Mesodermal cell (in vitro differentiated cells): ENCODE measurements around the gene CWF19L1.

Experiments
- H3K27ac ChIP-seq: 2 replicates; pipeline ENCODE4 v1.7.0; 2013; ENCODE audit warnings: mild to moderate bottlenecking, low read depth, low read length, moderate library complexity; ENCODE audit not compliant: severe bottlenecking
- H3K36me3 ChIP-seq: 2 replicates; pipeline ENCODE4 v1.7.1; 2013; ENCODE audit warnings: mild to moderate bottlenecking, low read length, moderate library complexity; ENCODE audit not compliant: control insufficient read depth, insufficient read depth
- H3K4me1 ChIP-seq: one replicate; pipeline ENCODE4 v1.7.1; 2013; ENCODE audit warnings: mild to moderate bottlenecking, low read length; ENCODE audit not compliant: insufficient read depth, control insufficient read depth, poor library complexity, severe bottlenecking
- H3K4me3 ChIP-seq: 2 replicates; pipeline ENCODE4 v1.7.0; 2013; ENCODE audit warnings: low read length, control low read depth, mild to moderate bottlenecking; ENCODE audit not compliant: insufficient read depth, poor library complexity, severe bottlenecking; ENCODE audit errors: extremely low read depth
- H3K9me3 ChIP-seq: 2 replicates; pipeline ENCODE4 v1.7.1; 2013; ENCODE audit warnings: mild to moderate bottlenecking, low read length, moderate library complexity; ENCODE audit not compliant: control insufficient read depth
- WGBS, 2 experiments: methylation state at CpG; one replicate each; pipeline ENCODE4 v1.1.5; 2013; ENCODE audit warnings: missing lambda C conversion rate in 2 of 2; ENCODE audit not compliant: insufficient coverage in 2 of 2; 5-methylcytosine and 5-hydroxymethylcytosine counted together

The CWF19L1 gene

DNA sequence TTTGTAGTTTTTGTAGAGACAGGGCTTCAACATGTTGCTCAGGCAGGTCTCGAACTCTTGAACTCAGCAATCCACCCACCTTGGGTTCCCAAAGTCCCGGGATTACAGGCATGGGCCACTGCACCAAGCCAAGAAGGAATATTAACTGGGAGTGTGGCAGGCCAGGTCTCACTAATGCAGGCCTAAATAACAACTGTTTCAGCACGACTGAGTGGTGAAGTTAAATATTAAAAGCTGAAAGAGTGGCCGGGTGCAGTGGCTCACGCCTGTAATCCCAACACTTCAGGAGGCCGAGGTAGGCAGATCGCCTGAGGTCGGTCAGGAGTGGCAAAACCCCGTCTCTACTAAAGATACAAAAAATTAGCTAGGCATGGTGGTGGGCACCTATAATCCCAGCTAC lies 59.2 kb downstream of the CWF19L1 start:
- Histone ChIP-seq H3K4me3 (no peak overlapping the region), H3K9me3 (no peaks in the 10 kb centered on the region), H3K36me3 (peaks cover 60% of the 10 kb centered on the region), H3K27ac (no peak overlapping the region), H3K4me1 (no peaks in the 10 kb centered on the region)
- WGBS, 2 experiments = 96% methylated on average over 8 to 9 of the region's 9 CpGs

DNA sequence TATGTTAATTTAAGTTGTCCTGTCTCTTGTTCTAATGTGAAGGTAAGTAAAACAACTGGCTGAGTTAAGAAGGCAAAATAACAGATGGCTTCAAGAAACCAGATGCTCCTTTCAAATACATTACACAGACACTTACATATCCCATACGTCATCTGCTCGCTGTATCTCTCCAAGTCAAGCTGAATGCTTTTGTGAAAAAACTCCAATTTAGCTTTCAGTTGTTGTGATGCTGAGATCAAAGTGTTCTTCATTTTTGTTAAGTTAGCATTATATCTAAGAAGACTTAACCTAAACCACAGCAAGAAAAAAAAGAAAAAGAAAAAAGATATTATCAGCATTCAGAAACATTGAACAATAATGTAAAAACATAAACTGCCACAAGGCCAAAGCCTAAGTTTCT lies 63.1 kb downstream of the CWF19L1 start:
- H3K36me3 ChIP-seq = peaks cover 60% of the 10 kb centered on the region

GRCh38 chr10:100201549-100201948 lies 65.9 kb downstream of the CWF19L1 start:
- Histone ChIP-seq H3K4me1 (no peaks in the 10 kb centered on the region), H3K4me3 (no peak overlapping the region), H3K36me3 (peaks cover 69% of the 10 kb centered on the region), H3K9me3 (no peaks in the 10 kb centered on the region), H3K27ac (no peak overlapping the region)
- 94 to 100% methylated on average over 1 to 2 of the region's 2 CpGs for WGBS, 2 experiments

More for the DNA sequence above, 63.1 kb downstream of the CWF19L1 start:
- Histone ChIP-seq H3K9me3 (no peaks in the 10 kb centered on the region), H3K4me3 (no peak overlapping the region), H3K4me1 (no peaks in the 10 kb centered on the region), H3K27ac (no peak overlapping the region)
- WGBS, 2 experiments = no CpG with 5 or more reads among the region's 2 CpGs

GRCh38 chr10:100194711-100195110 lies 72.7 kb downstream of the CWF19L1 start:
- Histone ChIP-seq H3K9me3 (no peaks in the 10 kb centered on the region), H3K4me1 (no peaks in the 10 kb centered on the region), H3K36me3 (peaks cover 80% of the 10 kb centered on the region), H3K4me3 (no peak overlapping the region), H3K27ac (no peak overlapping the region)
- 88 to 100% methylated on average over 1 of the region's 1 CpG for WGBS, 2 experiments

DNA sequence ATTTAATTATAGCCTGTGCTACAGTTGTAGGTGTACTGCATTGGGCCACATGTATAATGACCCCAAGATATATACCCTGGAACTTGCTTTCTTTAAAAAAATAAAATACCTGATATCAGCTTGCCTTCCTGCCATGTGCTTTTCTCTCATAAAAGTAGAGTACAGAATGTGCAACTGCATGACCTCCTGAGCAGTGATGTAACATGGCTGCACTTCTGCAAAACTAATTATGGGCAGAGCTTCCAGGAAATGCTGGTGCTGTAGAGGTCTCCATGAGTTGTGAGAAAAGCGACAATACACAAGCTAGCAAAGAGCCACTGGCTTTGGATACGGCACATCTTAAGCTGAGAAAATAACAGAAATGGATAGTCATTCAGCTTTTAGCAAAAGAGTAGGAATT lies 75.1 kb downstream of the CWF19L1 start:
- no peaks in the 10 kb centered on the region for H3K4me1 ChIP-seq
- no peaks in the 10 kb centered on the region for H3K9me3 ChIP-seq
- 88 to 100% methylated on average over 1 of the region's 2 CpGs for WGBS, 2 experiments
- peaks cover 73% of the 10 kb centered on the region for H3K36me3 ChIP-seq
- no peak overlapping the region for H3K4me3 ChIP-seq
- no peak overlapping the region for H3K27ac ChIP-seq

GRCh38 chr10:100186253-100187212 lies 80.9 kb downstream of the CWF19L1 start:
- Histone ChIP-seq H3K9me3 (no peaks in the 10 kb centered on the region), H3K4me3 (peak overlapping the region; percentile 84), H3K4me1 (no peaks in the 10 kb centered on the region), H3K36me3 (peaks cover 54% of the 10 kb centered on the region), H3K27ac (peak overlapping the region; percentile 68)
- 47 to 53% methylated on average over 18 to 26 of the region's 28 CpGs for WGBS, 2 experiments

DNA sequence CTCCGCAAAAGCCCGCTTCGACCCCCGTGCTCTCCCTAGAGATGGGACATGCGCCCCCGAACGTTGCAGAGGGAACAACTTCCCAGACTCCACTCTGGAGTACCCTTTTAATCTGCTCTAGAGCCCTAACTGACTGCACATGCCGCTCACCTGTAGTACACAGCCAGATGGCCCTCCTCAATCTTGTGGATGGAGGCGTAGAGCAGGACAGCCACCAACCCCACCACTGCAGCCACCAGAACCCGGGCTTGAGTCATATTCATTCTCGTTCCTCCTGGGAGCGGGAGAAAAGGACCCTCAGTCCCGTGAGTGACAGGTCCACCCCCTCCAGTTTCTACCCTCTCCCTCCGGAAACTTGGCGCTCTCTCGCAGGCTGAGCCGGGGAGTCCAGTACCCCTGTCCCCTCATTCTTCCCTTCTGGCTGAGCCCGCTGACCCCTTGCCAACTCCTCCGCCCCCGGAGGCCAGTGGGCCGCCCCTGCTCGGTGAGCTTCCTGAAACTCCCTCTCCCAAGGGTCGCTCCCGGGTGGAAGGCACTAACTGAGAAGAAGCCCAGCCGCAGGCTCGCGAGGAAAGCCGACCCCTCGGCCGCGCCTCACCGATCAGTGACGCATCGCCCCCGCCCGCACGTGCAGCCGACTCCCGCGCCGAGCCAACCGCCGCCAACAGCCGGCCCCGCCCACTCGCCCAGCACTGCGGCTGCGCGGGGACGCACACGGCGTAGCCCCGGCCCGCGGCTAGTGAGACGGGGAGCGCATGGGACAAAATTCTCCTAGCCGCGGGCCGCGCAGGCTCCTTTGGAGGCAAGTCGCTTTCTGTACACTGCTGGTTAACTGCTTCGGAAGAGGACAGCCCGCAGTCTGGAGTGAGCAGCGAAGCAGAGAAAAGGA lies 81.8 kb downstream of the CWF19L1 start, which contains the start of gene ERLIN1:
Gene ERLIN1 (minus strand): TSS at position 666 of the 889 bp plus-strand sequence. CDS start 403 bp downstream, at position 263.
- no peaks in the 10 kb centered on the region for H3K9me3 ChIP-seq
- 0 to 1% methylated on average over 55 to 59 of the region's 65 CpGs for WGBS, 2 experiments
- no peaks in the 10 kb centered on the region for H3K4me1 ChIP-seq
- peak within 1 kb of the TSS; percentile 84 for H3K4me3 ChIP-seq
- H3K27ac ChIP-seq = peak within 1 kb of the TSS; percentile 90
- H3K36me3 ChIP-seq = peaks cover 44% of the 10 kb centered on the region

DNA sequence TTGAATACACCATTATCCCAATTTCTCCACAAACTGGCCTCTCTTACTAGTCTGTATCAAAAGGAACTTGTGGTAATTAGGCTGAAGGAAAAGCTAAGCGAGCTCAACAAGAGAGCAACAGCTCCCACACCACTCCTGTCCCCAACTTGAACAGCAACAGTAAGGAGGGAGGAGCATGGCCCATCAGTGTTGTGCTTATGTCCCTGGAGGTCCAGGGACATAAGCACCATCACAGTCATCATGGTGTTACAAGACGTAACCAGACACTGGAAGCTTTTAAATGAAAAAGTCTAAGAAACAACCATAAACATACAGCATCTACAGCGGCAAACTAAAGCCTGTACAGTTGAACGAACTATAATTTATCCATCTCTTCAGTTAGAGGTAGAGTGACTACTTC lies 82.6 kb downstream of the CWF19L1 start:
- Histone ChIP-seq H3K9me3 (no peaks in the 10 kb centered on the region), H3K4me1 (no peaks in the 10 kb centered on the region), H3K36me3 (peaks cover 40% of the 10 kb centered on the region), H3K27ac (no peak overlapping the region), H3K4me3 (peak overlapping the region; percentile 84)
- no CpG with 5 or more reads among the region's 4 CpGs for WGBS, 2 experiments

DNA sequence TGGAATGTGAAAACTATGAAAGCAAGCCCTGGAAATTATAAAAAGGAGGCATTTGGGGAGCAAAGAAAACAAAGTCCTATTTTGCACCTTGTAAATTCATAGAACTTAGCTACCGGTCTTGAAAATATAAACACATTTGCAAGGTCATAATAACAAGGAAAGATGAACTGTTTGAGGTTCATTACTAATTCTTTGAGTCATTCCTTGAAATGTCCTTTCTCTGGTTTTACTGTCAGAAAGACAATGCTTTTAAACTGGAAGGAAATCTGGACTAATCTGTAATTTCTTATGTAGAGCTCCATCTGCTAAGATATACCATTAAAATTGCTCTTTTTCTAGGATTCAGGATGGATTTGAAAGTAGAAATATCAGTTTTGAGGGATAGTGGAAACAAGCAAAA lies 83.0 kb downstream of the CWF19L1 start:
- Histone ChIP-seq H3K4me3 (peak overlapping the region; percentile 84), H3K36me3 (peaks cover 38% of the 10 kb centered on the region)

DNA sequence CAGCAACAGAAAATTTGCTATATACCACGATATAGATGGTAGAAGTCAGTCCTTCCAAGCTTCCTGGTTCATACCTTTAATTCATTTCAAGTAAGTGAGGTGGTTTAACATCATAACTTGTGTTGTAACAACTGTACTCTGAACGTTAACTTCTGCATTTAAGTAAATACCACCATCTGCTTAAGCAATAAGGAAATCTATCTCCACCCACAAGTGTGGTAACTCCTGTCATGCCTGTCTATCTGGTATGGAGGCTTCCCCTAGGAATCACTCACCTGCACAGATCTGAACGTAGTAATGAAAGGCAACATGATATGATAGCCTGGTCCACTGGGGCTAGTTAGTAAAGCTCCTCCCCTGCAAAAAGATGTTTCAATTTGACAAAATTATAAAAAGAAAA lies 84.0 kb downstream of the CWF19L1 start:
- Histone ChIP-seq H3K9me3 (no peaks in the 10 kb centered on the region), H3K27ac (no peak overlapping the region), H3K36me3 (peaks cover 45% of the 10 kb centered on the region), H3K4me1 (no peaks in the 10 kb centered on the region), H3K4me3 (no peak overlapping the region)
- 80% methylated on average over 1 of the region's 3 CpGs; no CpG with 5 or more reads in 1 of the 2 experiments for WGBS, 2 experiments

More for the DNA sequence above, 83.0 kb downstream of the CWF19L1 start:
- no CpG with 5 or more reads among the region's 1 CpG for WGBS, 2 experiments
- Histone ChIP-seq H3K27ac (no peak overlapping the region), H3K9me3 (no peaks in the 10 kb centered on the region), H3K4me1 (no peaks in the 10 kb centered on the region)
